HG03520 (cell line): ENCODE results near the gene TSPAN16.

Experiments
- ATAC-seq: cut with Tn5 transposase; IDR thresholded peaks from one replicate; pipeline ENCODE4 v1.9.1; 2021; ENCODE audit warnings: mild to moderate bottlenecking, moderate library complexity; ENCODE audit not compliant: unreplicated experiment

TSPAN16 gene

GRCh38 chr19:11267316-11268085 lies 28.5 kb upstream of the TSPAN16 start:
- no peak for ATAC-seq

- no peak for ATAC-seq
Observed at GRCh38 chr19:11268783-11269267, 27.1 kb upstream of the TSPAN16 start.

- no peak for ATAC-seq
Observed at GRCh38 chr19:11269408-11269807, 26.6 kb upstream of the TSPAN16 start.

GRCh38 chr19:11273296-11273695 lies 22.7 kb upstream of the TSPAN16 start:
- ATAC-seq = no peak

GRCh38 chr19:11273989-11274388 lies 22.0 kb upstream of the TSPAN16 start:
- ATAC-seq = no peak

- ATAC-seq = no peak
Observed at GRCh38 chr19:11274533-11275086, 21.4 kb upstream of the TSPAN16 start.

- ATAC-seq = no peak
Observed at GRCh38 chr19:11278670-11279069, 17.3 kb upstream of the TSPAN16 start.

- ATAC-seq = no peak
Observed at GRCh38 chr19:11279505-11280236, 16.3 kb upstream of the TSPAN16 start.

GRCh38 chr19:11281356-11282049 lies 14.5 kb upstream of the TSPAN16 start:
- ATAC-seq = no peak

- no peak for ATAC-seq
Observed at GRCh38 chr19:11284515-11284914, 11.4 kb upstream of the TSPAN16 start.

GRCh38 chr19:11286312-11286974 lies 9.5 kb upstream of the TSPAN16 start:
- ATAC-seq = no peak

GRCh38 chr19:11288349-11288748 lies 7.6 kb upstream of the TSPAN16 start:
- ATAC-seq = no peak

GRCh38 chr19:11290256-11290655 lies 5.7 kb upstream of the TSPAN16 start:
- ATAC-seq = no peak

GRCh38 chr19:11291415-11291814 lies 4.5 kb upstream of the TSPAN16 start:
- no peak for ATAC-seq

GRCh38 chr19:11291991-11292390 lies 4.0 kb upstream of the TSPAN16 start:
- ATAC-seq = no peak

- no peak for ATAC-seq
Observed at GRCh38 chr19:11293433-11294389, 2.2 kb upstream of the TSPAN16 start.

- no peak for ATAC-seq
Observed at GRCh38 chr19:11295180-11295579, 780 bp upstream of the TSPAN16 start.

- no peak for ATAC-seq
Observed at GRCh38 chr19:11296264-11296663, 304 bp downstream of the TSPAN16 start.

- ATAC-seq = no peak
Observed at GRCh38 chr19:11299946-11300810, 4.2 kb downstream of the TSPAN16 start.
